Superior temporal gyrus (tissue), 1 donor: ENCODE data around the gene SNX33.
"Not testable (repeated sequence)": the region's sequence is repeated elsewhere in the genome, so short reads cannot be mapped to it uniquely, and the experiment has no call there.

Experiments used
- DNase-seq: peaks from one replicate; pipeline ENCODE4 v3.0.0-alpha.2; 2016; ENCODE audit errors: extremely low spot score

SNX33 gene, protein sequence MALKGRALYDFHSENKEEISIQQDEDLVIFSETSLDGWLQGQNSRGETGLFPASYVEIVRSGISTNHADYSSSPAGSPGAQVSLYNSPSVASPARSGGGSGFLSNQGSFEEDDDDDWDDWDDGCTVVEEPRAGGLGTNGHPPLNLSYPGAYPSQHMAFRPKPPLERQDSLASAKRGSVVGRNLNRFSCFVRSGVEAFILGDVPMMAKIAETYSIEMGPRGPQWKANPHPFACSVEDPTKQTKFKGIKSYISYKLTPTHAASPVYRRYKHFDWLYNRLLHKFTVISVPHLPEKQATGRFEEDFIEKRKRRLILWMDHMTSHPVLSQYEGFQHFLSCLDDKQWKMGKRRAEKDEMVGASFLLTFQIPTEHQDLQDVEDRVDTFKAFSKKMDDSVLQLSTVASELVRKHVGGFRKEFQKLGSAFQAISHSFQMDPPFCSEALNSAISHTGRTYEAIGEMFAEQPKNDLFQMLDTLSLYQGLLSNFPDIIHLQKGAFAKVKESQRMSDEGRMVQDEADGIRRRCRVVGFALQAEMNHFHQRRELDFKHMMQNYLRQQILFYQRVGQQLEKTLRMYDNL

DNA sequence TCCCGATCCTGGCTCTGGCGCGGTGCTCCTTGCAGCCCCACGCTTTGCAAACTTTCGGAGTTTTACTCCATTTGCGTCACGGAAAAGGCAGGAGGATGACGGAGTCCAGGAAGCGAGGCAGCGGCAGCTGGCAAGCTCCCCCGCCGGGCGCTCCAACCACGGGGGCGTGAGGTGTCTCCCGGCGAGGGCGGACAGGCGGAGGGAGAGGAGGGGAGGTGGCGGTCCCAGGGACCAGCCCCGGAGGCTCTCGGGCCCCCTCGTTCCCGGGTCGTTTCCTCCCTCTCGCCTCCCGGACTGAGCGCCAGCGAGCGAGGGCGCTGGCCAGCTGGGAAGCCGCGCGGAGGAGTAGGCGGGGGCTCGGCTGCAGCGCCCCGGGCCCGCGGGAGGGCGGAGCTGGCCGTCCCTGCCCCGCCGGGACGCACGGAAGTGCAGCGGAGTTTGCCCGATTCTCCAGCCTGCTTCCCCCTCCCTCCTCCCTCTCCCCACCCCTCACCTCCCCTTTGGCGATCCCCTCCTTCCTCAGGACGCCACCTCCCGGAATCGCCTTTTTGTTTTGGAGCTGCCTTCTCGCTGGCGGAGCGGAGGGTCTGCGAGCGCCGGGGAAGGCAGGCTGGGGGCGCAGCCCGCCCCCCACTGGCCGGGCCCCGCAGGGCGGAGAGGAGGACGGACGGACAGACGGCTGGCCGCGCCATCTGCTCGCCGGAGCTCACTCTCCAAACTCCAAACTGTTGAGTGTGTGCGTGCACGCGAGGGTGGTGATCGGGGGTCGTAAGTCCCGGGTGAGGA is at the start of gene SNX33:
TSS of gene SNX33 (plus strand) at position 543 of the 786 bp plus-strand sequence. CDS start 1,191 bp downstream, outside the sequence.
- peak; percentile 33 for DNase-seq

- DNase-seq, result no peak
Measured at GRCh38 chr15:75598361-75598760, 49.4 kb upstream of the SNX33 start.

DNA sequence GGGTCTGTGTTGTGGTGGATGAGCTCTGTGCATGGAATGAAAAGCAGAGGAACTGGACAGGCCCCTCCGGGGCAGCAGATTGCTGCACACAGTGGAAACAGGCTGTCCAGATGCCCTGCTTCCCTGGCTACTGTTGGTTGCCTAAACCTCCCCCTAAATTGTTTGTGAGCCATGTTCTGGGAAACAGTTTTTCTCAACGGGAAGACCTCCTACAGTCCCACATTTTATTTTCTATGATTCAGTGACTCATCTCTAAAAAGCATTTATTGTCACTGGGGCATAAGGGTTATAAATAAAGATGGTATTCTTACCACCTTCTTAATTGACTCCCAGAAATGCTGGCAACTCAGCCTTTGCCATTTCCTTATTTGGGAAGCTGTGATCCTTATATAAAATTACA is 48.3 kb upstream of the SNX33 start:
- no peak for DNase-seq

DNA sequence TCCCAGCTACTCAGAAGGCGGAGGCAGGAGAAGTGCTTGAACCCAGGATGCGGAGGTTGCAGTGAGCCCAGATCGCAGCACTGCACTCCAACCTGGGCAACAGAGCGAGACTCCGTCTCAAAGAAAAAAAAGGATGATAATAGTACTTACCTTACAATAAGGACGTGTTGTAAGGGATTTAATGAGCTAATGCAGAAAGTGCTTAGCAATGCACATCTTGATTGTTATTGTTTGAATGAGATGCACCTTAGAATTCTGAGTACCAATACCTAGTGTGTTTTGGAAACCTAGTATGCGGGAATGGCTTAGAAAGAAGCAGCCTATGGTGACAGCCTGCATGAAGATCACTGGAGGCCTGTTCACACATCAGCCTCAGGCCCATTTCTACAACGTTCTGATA is 41.7 kb upstream of the SNX33 start:
- DNase-seq, result no peak

- no peak for DNase-seq
Measured at GRCh38 chr15:75606711-75607699, 40.7 kb upstream of the SNX33 start.

GRCh38 chr15:75616766-75617165 is 30.9 kb upstream of the SNX33 start:
- DNase-seq, result no peak

- DNase-seq, result no peak
Measured at GRCh38 chr15:75620058-75620820, 27.5 kb upstream of the SNX33 start.

GRCh38 chr15:75620841-75621391 is 26.8 kb upstream of the SNX33 start:
- DNase-seq, result no peak

DNA sequence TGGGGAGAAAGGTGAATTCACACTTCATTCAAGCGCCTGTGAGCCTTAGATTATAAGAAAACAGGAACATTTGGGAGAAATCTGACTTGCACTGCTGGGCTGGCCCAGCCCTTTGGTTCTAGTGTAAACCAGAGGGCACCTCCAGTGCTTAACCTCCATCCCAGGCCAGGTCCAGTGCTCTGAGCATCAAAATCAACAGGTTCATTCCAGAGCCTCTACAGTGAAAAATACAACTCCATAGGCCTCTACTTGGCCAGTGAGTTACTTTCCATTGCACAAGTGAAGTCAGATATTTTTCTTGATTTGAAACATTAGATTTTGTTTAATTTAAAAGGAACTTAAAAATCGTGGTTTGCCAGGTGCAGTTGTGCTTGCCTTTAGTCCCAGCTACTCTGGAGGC is 25.2 kb upstream of the SNX33 start:
- no peak for DNase-seq

GRCh38 chr15:75625542-75626347 is 22.0 kb upstream of the SNX33 start, which contains the start of gene SNUPN:
TSS of gene SNUPN (minus strand) at chr15:75625725. CDS start at chr15:75621051, 4,674 bp downstream.
- DNase-seq, result peak; percentile 93

- DNase-seq, result no peak
Measured at GRCh38 chr15:75631935-75632334, 15.8 kb upstream of the SNX33 start.

- DNase-seq, result not testable (repeated sequence)
Measured at GRCh38 chr15:75633922-75634321, 13.8 kb upstream of the SNX33 start.

- no peak for DNase-seq
Measured at GRCh38 chr15:75636026-75636425, 11.7 kb upstream of the SNX33 start.

DNA sequence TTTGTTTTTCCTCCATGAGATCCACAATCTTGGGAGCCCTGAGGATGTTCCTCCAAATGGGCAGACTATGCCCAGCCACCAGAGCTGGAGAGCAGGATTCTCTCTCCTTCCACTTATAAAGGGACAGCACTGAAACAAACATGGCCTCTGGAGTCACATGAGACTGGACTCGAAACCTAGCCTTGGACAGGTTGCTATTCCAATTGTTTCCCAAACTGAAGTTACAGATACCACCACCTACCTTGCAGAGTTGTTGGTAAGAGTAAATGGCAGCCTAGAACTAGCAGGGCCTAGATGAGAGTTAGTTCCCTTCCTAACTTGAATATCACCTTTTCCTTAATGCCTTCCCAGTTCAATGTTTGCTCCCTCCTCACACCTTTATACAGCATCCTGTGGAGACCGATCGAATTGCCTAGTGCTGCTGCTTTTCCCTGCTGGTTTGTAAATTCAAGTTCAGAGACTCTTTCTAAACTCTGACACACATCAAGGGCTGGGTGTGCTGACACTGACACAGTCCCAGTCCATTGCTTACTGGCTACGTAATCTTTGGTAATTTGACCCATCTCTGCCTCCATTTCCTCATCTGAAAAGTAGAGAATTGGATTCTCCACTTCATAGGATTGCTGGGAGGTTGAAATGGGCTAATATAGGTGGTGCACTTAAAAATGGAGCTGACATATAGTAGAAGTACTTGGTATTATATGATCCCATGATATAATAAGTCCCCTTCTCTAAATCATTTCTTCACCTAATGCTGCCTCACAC is 10.3 kb upstream of the SNX33 start:
- no peak for DNase-seq

DNA sequence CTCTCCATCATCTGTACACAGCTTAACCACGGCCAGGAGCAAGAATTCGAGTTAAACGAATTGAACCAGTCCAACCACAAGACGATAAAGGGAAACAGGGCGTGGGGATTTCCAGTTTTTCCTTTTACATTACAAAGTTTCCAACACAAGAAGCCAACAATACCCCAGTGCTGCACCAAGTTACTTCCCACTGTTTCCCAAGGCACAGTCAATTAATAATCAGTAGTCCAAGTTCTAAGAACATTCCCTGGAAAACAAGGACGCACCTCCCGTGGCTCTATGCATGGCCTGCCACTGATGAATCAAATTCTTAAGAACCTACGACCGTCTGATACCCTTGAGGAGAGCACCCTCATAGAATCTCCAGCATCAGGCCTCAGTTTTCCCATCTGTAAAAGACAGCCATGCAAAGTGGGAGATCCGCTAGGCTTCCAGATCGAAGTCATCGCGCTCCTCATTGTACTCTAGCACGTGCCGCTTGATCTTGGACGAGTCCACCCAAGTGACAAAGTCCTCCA is 8.5 kb upstream of the SNX33 start:
- peak; percentile 64 for DNase-seq

DNA sequence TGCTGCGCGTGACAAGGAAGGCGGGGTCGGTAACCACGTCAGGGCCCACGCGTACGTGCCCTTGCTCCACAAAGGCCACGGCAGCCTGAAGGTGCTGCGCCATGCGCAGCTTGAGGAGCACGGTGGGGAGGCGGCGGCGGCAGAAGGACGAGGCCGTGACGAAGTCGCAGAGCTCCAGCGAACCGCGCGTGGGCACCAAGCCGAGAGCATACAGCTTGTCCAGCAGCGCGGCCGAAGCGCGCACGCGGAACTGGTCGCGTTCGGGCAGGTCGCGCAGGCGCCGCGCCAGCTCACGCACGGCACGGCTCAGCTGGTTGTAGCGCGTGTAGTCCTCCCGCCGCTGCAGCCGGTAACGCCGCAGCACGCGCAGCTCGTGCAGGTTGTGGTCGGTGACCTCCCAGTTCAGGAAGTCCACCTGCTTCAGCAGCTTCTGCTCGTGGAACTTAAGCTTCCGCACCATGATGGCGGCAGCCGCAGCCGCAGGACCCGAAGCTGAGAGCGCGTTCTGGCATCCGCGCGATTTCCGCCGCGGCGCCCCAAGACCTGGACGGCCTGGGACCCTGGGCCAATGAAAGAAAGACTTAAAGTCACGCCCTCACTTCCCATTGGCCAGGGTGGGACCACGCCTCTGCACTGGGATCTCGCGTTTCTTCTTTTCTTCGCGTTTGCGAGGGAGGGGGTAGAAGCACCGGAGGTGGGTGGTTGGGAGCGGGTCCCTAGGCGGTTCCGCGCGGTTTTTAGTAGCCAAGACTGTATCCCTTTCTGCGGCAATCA is 7.8 kb upstream of the SNX33 start, which contains the start of gene IMP3:
TSS of gene IMP3 (minus strand) at position 516 of the 774 bp plus-strand sequence. CDS start at position 460, 56 bp downstream.
- DNase-seq, result peak; percentile 99

- DNase-seq, result peak; percentile 57
Measured at GRCh38 chr15:75640483-75641178, 7.1 kb upstream of the SNX33 start.
